CD4-positive, alpha-beta T cell treated with Interleukin-6 for 4 hours (primary cell): ENCODE data around the gene JADE1.

ENCODE experiments used
- DNase-seq: peaks from one replicate; pipeline ENCODE4 v3.0.0-alpha.2; 2020; ENCODE audit warnings: mixed read lengths

The JADE1 gene

DNA sequence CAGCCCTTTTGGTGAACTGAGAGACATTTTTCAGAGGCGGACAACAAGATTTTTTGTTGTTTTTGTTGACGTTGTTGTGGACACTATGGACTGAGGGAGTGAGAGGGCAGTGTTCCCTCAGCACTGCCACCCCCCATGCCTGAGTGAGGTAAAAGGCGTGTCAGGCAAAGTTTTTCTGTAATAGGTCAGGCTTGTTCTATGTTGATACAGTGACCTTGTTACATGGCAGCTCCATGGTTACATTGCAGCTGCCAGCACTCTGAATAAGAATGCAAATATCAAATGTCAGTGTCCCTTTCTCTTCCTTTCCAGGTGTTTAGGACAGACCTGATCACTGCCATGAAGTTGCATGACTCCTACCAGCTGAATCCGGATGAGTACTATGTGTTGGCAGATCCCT is 36.6 kb downstream of the JADE1 start:
- no peak for DNase-seq

DNA sequence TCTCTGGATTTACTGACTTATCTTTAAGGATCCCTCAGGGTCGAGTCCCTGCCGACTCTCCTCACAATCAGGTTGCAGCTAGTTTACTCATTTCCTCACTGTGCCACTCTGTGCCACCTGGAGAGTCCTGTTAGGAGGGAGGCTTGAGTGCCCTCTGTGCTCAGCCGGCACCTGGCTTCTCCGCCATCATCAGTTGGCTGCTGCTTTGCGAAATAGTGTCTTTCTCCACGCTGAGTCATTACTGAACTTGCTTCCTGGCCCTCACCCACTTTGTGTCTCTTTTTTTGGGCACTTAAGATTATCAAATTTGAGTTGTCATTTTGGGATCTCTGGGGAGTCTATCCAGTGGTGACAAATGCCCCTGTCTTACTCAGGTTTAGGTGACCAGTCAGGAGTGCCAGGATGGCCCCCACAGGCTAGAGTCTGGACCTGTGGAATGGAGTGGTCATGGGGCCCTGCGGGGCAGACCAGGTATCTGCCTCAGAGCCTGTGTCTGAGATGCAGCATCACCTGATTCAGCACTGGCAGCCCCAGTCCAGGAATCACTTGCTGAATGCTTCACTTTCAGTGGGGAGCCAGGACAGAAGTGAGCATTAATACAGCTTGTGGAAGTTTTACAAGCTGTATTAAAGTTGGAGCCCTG is 37.7 kb downstream of the JADE1 start:
- DNase-seq, result no peak

DNA sequence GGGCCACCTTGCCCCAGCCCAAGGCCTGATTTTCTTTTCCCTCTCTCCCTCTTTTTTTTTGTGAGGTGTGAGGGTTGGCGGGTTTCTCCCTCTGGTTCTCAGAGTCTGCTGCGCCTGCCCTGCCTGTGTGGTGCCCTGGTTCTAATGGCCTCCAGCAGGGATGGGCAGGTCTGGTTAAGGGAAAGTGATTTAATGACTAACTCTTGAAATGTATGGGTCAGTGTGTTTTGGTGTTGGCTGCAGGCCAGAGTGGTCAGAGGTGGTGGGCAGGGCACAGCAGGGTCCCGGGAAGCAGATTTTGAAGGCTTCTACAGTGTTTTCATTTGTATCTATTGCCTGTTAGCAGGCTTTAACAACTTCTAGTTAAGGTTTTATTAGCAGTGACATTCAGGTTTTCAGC is 39.0 kb downstream of the JADE1 start:
- DNase-seq, result no peak

DNA sequence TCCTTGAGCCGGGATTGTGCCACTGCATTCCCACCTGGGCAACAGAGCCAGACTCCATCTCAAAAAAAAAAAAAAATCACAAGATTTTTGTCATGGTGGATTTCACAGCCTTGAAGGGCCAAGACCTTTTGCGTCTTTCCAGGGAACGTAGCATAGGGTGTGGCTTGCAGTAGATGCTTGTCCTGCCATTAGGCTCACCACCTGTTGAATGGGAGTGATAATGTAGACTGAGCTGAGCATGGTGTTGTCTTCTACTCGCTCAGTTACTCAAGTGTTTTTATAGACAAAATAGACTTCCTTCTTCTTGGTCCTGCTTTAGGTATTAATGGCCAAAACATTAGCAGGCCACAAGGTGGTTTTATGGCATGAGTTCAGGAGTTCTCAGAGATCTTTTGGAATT is 40.8 kb downstream of the JADE1 start:
- no peak for DNase-seq

DNA sequence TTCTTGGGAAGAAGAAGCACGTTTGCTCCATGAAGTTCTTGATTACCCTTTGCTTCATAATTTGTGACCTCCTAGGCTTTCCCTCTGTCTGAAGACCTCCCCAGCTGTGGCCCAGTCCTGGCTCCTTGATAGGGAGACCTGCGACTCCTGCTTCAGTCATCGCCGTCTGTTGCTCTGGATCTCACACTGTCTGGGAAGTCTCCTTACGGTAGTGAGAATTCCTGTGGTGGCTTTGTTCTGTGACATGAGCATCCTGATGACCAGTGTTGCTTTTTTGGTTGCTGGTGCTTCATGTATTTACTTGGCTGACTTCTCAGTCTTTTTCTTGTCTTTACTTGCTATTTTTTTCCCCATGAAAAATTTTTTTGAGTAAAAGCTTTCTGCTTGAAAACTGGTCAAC is 44.2 kb downstream of the JADE1 start:
- no peak for DNase-seq

DNA sequence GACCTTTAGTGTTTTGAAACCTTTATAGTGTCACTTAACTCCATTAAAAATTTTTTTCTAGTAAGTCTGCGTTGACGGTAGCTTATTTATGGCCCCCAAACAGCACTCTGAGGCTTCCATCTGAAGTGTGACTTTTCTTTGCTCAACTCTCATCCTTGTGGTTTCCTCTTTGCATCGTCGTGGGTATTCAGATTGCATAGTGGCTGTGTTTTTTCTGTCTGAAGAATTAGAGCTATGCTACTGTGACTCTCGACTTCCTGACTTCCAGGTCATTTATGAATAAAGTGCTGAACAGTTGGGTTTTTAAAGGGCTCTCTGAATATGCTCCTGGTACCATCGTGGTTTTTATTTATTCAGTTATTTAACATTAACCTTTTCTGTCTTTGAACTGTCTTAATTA is 44.9 kb downstream of the JADE1 start:
- DNase-seq, result no peak

DNA sequence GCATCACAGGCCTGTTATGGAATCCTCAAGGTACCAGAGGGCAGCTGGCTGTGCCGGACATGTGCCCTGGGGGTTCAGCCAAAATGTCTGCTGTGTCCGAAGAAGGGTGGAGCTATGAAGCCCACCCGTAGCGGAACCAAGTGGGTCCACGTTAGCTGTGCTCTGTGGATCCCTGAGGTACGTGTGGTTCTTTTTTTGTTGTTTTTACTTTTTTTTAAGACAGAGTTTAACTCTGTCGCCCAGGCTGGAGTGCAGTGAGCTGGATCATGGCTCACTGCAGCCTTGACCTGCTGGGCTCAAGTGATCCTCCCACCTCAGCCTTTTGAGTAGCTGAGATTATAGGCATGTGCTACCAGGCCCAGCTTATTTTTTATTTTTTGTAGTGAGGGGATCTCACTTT is 46.1 kb downstream of the JADE1 start:
- no peak for DNase-seq

DNA sequence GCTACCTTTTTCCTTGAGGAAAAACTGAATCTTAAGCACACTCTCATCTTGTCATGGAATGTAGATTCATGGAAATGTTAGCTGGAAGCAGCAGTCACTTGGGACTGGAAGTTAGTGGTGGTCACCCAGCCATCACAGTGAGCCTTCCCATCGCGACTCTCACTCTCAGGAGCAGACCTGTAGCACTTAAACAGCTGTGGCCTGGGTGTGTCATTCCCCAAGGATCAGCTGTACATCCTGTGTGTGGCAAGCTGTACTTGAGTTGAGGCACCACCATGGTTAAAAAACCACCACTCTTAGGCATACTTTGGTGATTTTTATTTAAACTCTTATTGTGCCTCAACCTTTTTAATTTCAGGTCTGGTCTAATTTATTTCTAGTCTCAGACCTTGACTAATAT is 46.7 kb downstream of the JADE1 start:
- DNase-seq, result no peak

DNA sequence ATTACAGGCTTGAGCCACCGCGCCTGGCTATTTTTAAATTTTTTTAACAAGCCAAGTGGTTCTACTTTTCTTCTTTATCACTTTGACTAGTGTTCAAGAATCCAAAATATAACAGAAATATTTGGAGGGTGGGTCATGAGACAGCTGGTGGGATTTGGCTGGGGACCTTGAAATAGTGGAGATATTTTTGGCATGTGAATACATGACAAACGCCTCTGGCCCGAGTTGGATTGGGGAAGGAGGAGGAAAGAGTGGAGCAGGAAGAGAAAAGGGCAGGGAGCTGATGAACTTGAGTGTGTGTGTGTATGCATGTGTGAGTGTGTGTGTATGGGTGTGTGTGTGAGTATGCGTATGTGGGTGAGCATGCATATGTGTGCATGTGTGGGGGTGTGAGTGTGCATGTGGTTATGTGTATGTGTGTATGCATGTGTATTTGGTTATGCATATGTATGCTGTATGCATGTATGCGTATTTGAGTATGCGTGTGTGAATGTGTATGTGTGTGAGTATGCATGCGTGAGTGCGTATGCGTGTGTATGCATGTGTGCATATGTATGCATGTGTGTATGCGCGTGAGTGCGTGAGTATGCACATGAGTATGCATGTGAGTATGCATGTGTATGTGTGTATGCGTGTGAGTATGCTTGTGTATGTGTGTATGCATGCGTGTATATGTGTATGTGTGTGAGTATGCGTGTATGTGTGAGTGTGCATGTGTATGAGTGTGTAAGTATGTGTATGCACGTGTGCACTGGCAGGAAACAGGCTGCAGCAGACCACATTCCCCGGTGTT is 49.6 kb downstream of the JADE1 start:
- DNase-seq, result no peak

DNA sequence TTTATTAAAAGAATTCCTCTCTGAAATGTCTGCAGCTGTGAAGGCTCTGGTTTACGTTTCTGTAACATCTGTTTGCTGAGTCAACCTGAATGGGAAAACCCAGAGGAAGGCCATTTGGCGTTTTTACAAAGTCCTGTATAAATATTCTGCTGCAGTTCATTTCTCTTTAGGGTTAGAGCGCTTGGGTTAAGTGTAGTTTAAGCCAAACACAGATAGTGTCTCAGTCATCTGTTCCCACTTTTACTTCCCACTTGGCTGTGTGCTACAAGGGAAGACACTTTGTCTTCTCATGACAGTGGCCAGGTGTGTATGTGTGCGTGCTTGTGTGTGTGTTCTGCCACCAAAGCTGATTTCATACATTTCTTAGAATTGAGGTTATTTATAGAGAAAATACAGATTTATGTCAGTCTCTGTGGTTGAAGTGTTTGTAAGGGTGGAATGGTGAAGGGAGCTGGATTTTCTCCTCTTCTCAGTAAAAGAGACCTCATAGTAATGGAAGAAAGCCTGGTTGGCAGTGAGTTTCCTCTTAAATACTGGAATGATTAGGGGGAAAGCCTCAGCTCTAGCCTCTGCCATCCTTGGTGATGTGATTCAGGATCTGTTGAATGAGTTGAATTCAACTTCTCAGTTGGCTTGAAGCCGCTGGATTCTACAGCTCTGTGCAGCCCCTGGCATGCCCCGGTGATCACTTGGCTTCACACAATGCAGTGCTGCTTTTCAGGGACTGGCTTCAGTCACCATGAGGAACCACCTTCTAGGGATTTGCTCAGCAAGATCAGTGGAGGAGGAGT is 50.6 kb downstream of the JADE1 start:
- no peak for DNase-seq

DNA sequence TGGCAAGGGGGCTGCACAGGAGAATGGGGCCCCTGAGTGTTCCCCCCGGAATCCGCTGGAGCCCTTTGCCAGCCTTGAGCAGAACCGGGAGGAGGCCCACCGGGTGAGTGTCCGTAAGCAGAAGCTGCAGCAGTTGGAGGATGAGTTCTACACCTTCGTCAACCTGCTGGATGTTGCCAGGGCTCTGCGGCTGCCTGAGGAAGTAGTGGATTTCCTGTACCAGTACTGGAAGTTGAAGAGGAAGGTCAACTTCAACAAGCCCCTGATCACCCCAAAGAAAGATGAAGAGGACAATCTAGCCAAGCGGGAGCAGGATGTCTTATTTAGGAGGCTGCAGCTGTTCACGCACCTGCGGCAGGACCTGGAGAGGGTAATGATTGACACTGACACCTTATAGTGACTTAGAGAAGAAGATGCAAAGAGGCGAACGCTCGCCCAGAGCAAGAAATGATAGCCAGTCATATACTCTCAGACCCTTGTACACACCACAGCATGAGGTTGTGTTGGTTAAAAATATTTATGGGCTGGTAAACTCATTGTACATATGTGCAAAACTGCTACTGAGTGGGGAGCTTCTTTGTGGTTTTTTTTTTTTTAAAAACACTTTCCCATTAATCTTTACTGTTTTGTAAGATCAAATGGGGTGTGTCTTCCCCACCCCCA is 52.5 kb downstream of the JADE1 start:
- DNase-seq, result peak; percentile 29

DNA sequence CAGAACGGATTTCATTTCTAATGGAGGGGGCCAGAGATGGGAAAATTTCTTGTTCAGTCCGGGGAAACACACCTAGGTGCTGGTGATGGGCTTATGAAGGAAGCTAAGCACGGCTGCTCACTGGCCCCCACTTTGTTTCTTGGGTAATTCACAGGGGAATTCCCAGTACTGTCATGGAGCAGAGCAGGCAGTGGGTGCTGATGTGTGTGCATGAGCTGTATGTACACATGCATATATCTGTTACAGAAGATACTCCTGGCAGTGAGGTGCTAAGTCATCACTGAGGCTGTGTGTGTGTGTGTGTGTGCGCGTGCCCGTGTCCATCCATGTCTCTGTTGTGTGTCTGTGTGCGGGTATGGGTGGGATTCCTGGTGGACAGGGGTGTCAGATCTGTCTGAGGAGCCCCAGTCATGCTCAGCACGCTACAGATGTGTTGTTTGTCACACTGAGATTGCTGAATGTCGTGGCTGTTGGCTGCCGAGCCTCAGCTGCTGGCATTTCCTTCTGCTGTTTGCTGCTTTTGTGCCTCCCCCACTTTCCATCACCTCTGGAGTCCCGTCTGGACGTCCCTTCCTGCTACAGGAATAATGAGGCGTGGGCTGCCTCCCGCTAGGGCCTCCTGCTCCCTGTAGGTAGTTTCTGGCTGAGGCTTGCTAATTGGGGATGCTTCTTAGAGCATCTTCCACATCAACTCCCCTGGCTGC is 53.3 kb downstream of the JADE1 start:
- peak; percentile 7 for DNase-seq

DNA sequence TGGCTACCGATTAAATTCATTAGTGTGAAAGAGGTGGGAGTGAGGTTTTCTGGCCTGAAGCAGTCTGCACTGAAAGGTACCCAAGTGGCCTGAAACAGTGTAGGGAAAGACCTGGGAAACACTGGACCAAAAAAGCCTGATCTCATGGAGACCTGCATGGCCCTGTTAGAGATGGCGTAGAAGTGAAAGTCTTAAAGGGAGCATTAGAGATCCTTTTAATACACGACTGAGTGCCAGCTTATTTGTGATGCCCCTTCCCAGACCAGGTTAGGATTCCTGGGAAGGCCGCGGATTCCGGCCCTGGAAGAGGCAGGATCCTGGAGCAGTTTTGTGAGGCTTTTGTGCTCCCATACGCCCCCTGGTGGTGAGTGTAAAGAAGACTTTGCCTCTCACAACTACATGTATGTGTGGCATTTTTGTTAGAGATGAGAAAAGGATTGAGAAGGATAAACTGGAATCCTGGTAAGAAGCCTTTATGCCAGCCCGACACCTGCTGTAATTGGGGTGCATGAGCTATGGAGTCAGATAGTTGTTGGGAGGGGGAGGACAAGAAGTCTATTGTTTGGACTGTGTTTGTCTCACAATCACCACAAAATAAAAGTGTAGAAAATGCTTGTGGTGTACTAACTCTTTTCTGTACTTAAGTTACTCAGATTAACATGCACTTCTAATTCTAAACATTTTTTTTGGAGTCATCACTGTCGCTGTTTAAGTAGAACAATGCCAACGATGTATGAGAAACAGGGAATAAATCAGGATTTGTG is 54.0 kb downstream of the JADE1 start:
- DNase-seq, result peak; percentile 79

DNA sequence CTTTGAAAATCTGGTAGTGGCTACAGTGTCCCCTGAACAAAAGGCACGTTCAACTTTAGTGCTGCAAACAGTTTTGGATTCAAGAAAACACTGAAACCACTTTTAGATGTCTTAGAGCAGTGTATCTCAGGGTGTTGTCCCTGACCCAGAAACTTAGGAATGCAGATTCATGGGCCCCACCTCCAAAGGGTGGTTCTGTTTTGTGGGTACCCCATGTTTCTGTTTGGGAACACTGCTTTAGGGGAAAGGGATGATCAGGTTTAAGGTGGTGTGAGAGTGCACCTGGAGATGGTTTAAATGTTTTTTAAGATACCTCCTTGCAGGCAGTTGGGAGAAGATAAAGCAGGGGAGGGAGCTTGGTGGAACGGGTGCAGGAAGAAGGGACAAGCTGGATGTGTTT is 55.6 kb downstream of the JADE1 start:
- DNase-seq, result no peak

DNA sequence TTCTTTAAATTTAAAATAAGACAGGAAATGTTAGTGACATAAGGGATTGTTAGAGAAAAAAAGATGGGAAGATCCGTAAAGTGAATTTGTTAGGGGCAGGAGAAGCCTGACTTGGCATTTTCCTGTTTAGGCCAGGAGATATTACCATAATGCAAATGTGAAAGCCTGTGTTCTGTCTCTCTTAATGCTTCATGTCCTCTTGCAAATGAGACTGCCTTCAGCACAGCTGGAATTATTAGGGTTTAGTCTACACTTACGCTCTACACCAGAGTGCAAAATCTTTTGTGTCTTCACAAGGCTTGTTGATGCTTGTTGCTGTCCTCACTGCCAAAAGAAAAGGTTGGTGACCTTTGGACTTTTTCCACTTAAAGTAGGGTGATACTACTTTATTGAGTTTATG is 56.8 kb downstream of the JADE1 start:
- no peak for DNase-seq

DNA sequence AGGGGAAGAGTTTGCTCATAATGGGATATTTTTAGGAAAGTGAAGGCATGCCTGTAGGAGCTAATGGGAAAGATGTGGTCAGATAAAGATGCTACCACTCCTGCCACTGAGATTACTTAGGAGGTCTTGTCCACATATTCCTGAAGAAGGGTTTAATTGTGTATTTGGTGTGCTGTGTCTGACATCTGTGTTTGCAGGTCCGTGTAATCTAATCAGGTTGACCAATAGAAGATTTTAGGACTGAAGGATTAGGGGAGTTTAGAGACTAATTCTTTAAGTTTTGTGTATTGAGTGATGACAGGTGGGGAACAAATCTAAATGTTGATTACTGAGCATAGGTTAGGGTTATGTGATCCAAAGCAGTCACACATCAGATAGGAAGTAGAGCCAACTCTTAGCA is 57.2 kb downstream of the JADE1 start:
- DNase-seq, result no peak

DNA sequence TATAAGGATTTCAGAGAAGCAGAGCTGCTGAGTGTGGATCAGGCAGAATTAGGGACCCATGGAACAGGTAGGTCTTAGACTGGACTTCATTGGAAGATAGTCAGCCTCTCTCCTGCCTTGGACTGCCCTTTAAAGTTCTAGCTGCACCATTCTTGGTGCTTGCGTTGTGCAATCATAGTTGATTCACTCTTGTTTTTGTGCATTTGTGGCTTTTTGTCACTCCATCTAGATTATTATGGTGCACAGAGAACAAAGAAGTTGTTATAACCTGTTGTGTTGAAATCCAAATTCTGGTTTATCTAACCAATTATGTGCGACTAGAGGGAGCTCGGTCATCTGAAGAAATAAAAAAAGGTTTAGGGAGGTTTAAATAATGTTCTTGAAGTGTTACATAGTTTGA is 59.3 kb downstream of the JADE1 start:
- no peak for DNase-seq

DNA sequence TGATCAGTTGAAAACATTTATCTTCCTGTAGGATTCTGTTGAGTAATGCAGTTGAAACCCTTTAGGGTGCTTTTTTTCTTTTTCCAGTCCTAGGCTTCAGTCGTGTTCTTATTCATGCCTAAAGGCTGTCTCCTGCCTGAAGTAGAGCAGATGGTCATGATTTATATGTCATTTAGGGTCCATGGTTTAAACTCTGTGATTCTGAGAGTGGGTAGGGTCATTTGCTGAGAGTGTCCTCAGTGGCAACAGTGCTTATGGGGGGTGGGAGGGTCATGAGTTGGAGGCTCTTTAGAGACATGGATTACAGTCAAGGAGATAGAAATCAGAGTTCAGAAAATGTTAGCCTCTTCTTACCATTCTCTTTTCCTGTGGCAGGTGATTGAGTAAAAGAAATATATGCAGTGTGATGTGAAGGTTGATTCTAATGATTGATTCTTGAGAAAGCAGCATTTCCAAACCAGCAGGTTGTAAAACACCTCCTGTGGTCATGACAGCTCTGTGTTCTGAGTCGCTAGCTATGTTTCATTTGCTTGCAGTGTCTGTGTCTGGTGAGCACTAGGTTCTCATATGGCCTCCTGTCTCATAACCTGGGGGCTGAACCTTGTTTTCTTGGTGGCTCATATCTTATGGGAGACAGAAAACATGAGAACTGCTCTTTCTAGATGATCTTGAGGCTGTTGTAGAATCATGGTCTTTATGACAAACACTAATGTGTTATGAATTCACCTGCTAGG is 60.4 kb downstream of the JADE1 start:
- no peak for DNase-seq

DNA sequence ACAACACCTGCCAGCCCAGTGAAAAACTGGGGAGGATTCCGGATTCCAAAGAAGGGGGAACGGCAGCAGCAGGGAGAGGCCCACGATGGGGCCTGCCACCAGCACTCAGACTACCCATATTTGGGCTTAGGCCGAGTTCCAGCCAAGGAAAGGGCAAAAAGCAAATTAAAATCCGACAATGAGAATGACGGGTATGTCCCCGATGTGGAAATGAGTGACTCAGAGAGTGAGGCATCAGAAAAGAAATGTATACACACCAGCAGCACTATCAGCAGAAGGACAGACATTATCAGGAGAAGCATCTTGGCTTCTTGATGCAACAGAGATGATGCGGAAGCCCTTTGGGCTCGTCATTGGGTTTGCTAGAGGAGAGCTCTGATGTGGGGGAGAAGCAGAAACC is 62.4 kb downstream of the JADE1 start:
- DNase-seq, result no peak

DNA sequence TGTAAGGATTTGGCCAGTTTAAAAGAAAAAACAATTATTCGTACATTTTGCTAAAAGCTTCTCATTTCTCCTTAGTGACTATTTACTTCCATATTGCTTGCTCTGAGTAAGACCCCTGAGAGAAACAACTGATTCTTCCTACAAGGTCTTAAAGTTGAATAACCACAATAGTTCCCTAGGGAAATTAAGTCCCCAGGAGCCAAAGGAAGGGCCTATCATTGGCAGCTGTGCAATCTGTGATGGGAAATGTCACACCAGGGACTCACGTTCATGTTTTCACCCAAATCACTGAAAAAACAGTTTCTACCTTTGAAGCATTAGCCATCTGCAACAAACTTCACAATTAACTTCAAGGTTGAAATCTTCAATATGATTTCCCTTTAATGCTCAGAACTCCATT is 66.7 kb downstream of the JADE1 start:
- DNase-seq, result no peak

DNA sequence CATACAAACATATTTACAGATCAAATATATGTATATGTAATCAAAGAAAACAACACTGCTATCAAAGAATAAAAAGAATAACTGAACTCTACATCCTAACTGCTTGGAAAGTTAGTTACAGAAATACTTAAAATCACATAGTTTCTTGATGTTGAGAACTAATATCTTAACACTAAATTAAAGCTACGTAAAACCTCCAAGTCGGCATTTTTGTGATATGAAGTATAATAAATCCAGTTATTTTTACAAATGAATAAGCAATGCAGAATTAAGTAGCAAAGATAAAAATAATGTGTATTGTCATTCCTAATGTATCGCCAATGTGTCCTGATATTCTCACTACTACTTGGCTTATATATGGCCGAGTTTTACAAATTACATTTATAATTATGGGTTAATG is 68.4 kb downstream of the JADE1 start:
- DNase-seq, result no peak
